CD14-positive monocyte (primary cell): ENCODE measurements around the gene TMEM190. TPM values are rescaled to one million over a fixed set of nuclear protein-coding genes. Genes with fewer than 3 reads are reported as not detected.
"Not testable (repeated sequence)": the region's sequence is repeated elsewhere in the genome, so short reads cannot be mapped to it uniquely, and the experiment has no call there.

Experiments
- DNase-seq, 3 donors: peaks; one replicate each; pipeline ENCODE4 v3.0.0-alpha.2; 2011 to 2022
- H2AFZ ChIP-seq: 2 replicates; pipeline ENCODE4 v1.6.0; 2012; ENCODE audit warnings: mild to moderate bottlenecking, low read depth, low read length, inconsistent platforms; ENCODE audit not compliant: insufficient read depth, poor library complexity, severe bottlenecking
- H3K27ac ChIP-seq, 2 donors: 1 replicate in 1 of 2; 2 replicates in 1 of 2; pipeline ENCODE4 v1.5.1; 2012 to 2013; ENCODE audit warnings: low read length in 2 of 2, control low read depth in 1 of 2, inconsistent platforms in 1 of 2, low read depth in 1 of 2, mild to moderate bottlenecking in 1 of 2
- H3K27me3 ChIP-seq, 2 donors: one replicate each; pipeline versions ENCODE4 v1.6.0 to v1.6.1; 2011 to 2013; ENCODE audit warnings: low read length in 2 of 2; ENCODE audit not compliant: control insufficient read depth in 2 of 2, insufficient read depth in 2 of 2
- H3K36me3 ChIP-seq, 2 donors: replicated peaks in 1 of 2; 1 replicate in 1 of 2; 2 replicates in 1 of 2; pipeline versions ENCODE4 v1.5.1 to v1.6.1; 2012 to 2013; ENCODE audit warnings: low read length in 2 of 2, control low read depth in 1 of 2, inconsistent platforms in 1 of 2, mild to moderate bottlenecking in 1 of 2; ENCODE audit not compliant: insufficient read depth in 2 of 2, control insufficient read depth in 1 of 2
- H3K4me1 ChIP-seq, 2 donors: 1 replicate in 1 of 2; 2 replicates in 1 of 2; pipeline versions ENCODE4 v1.5.1 to v1.6.1; 2012 to 2013; ENCODE audit warnings: low read length in 2 of 2, control low read depth in 1 of 2, inconsistent platforms in 1 of 2, mild to moderate bottlenecking in 1 of 2, moderate library complexity in 1 of 2; ENCODE audit not compliant: insufficient read depth in 2 of 2, control insufficient read depth in 1 of 2
- H3K4me2 ChIP-seq: replicated peaks from 2 replicates; pipeline ENCODE3; 2012; ENCODE audit warnings: low read length, moderate library complexity, mild to moderate bottlenecking; ENCODE audit not compliant: poor library complexity, severe bottlenecking; ENCODE audit errors: extremely low read depth
- H3K4me3 ChIP-seq, 3 experiments: fragments of 200-600 bp in 1 of 3; sonication (generic) in 1 of 3; replicated peaks in 1 of 3; 1 replicate in 2 of 3; 2 replicates in 1 of 3; pipeline ENCODE4 v1.5.1; 2011 to 2013; ENCODE audit warnings: low read length in 3 of 3, mild to moderate bottlenecking in 3 of 3, control low read depth in 2 of 3, low read depth in 2 of 3, inconsistent platforms in 1 of 3, moderate library complexity in 1 of 3
- H3K79me2 ChIP-seq: 2 replicates; pipeline ENCODE4 v1.6.0; 2012; ENCODE audit warnings: mild to moderate bottlenecking, control low read depth, inconsistent platforms, low read length, moderate library complexity; ENCODE audit not compliant: insufficient read depth
- H3K9ac ChIP-seq: 2 replicates; pipeline ENCODE4 v1.6.0; 2017; ENCODE audit warnings: low read length, mild to moderate bottlenecking; ENCODE audit not compliant: insufficient read depth, poor library complexity, severe bottlenecking
- H3K9me3 ChIP-seq, 2 donors: replicated peaks in 1 of 2; 1 replicate in 1 of 2; 2 replicates in 1 of 2; pipeline versions ENCODE4 v1.5.1 to v1.6.1; 2012 to 2013; ENCODE audit warnings: low read length in 2 of 2, control low read depth in 1 of 2; ENCODE audit not compliant: control insufficient read depth in 1 of 2, insufficient read depth in 1 of 2
- H4K20me1 ChIP-seq: 2 replicates; pipeline ENCODE4 v1.6.0; 2012; ENCODE audit warnings: mild to moderate bottlenecking, low read length, control low read depth, moderate library complexity; ENCODE audit not compliant: insufficient read depth
- H3K27ac Mint-ChIP-seq, 7 donors: one replicate each; pipeline ENCODE4 v1.8.0; 2020; ENCODE audit warnings: mild to moderate bottlenecking in 7 of 7, mixed read lengths in 7 of 7, moderate library complexity in 6 of 7, inconsistent platforms in 2 of 7
- H3K27me3 Mint-ChIP-seq, 3 donors: one replicate each; pipeline ENCODE4 v1.8.0; 2021 to 2022; ENCODE audit warnings: low read depth in 3 of 3, mild to moderate bottlenecking in 3 of 3, mixed read lengths in 3 of 3, moderate library complexity in 3 of 3, inconsistent platforms in 1 of 3
- H3K36me3 Mint-ChIP-seq, 2 donors: one replicate each; pipeline ENCODE4 v1.8.0; 2020; ENCODE audit warnings: mixed read lengths in 2 of 2, inconsistent platforms in 1 of 2, mild to moderate bottlenecking in 1 of 2
- H3K4me1 Mint-ChIP-seq: one replicate; pipeline ENCODE4 v1.8.0; 2020; ENCODE audit warnings: mild to moderate bottlenecking, mixed read lengths
- H3K4me3 Mint-ChIP-seq, 2 donors: one replicate each; pipeline ENCODE4 v1.8.0; 2020; ENCODE audit warnings: mild to moderate bottlenecking in 2 of 2, mixed read lengths in 2 of 2, moderate library complexity in 1 of 2
- H3K9me3 Mint-ChIP-seq, 7 donors: one replicate each; pipeline ENCODE4 v1.8.0; 2020 to 2022; ENCODE audit warnings: mixed read lengths in 7 of 7, mild to moderate bottlenecking in 6 of 7, moderate library complexity in 6 of 7, inconsistent platforms in 2 of 7
- whole genome bisulfite sequencing: methylation state at CpG from one replicate; pipeline ENCODE4 v1.1.5; 2013; ENCODE audit warnings: missing lambda C conversion rate; ENCODE audit not compliant: insufficient coverage; 5-methylcytosine and 5-hydroxymethylcytosine counted together
- intact Hi-C, 2 donors: fragments of 100-400 bp; cut with micrococcal nuclease; formaldehyde crosslinking; loops; one replicate each; pipeline versions ENCODE4 v1.15.0 to v1.15.1; 2023
- polyA plus RNA-seq, 3 donors: library from polyadenylated mRNA; depleted of rRNA in 1 of 3; unstranded in 2 of 3; stranded (reverse) in 1 of 3; fragments of 300-500 nt in 2 of 3; fragments of >200 nt in 1 of 3; fragmentation: Illumina TruSeq in 2 of 3; gene quantifications; 1 replicate in 2 of 3; 2 replicates in 1 of 3; pipeline ENCODE4 v1.2.3, GENCODE V29; 2012 to 2021
- TF ChIP-seq, protein P1 (sequence below): fragments of 200-600 bp; IDR thresholded peaks from one replicate; pipeline ENCODE4 v1.8.0; 2022; ENCODE audit warnings: antibody characterized with exemption, mild to moderate bottlenecking

Gene TMEM190
- polyA plus RNA-seq, 3 donors: not detected

DNA sequence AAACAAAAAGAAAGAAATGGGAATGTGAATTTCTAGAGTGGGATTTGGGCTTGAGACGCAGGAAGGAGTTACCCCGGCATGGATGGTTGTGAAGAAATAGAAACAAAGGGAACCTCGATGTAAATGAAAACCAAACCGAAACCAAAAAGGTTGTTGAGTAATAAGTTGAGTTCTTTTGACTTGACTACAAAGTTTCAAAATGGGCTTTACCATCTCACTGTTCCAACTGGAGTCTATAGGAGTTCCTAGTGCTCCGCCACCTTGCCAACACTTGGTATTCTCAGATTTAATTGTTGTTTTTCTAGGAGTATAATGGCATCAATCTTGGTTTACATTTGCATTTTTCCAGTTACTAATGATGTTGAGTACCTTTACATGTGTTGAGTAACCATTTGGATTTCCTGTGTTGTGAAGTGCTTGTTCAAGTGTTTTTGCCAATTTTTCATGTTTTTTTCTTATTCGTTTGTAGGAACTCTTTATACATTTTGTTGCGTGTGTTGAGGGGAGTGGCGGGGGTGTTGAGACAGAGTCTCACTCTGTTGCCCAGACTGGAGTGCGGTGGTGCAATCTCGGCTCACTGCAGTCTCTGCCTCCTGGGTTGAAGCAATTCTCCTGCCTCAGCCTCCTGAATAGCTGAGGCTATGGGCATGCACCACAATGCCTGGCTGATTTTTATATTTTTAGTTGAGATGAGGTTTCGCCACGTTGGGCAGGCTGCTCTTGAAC is 21.7 kb downstream of the TMEM190 start:
- H3K27me3 Mint-ChIP-seq: peaks cover 0 to 2% (median 0%) of the 10 kb centered on the region in 3 donors
- peaks cover 47% of the 10 kb centered on the region for H3K4me1 Mint-ChIP-seq
- peaks cover 26 to 33% of the 10 kb centered on the region in 2 donors for H3K36me3 Mint-ChIP-seq
- Histone ChIP-seq H3K27me3 (no peaks in the 10 kb centered on the region), H3K27ac (peak overlapping the region; percentile 64 to 90), H3K79me2 (peaks cover 34% of the 10 kb centered on the region), H3K9me3 (no peaks in the 10 kb centered on the region), H3K4me3 (peak overlapping the region; percentile 27 to 77 (median 53)), H4K20me1 (peaks cover 15% of the 10 kb centered on the region), H2AFZ (peak overlapping the region; percentile 53), H3K4me1 (peaks cover 27 to 40% of the 10 kb centered on the region in 2 donors), H3K36me3 (peaks cover 26 to 29% of the 10 kb centered on the region in 2 donors), H3K4me2 (peak overlapping the region; percentile 79), H3K9ac (peak overlapping the region; percentile 49)
- WGBS: 21% methylated on average over 8 of the region's 12 CpGs
- intact Hi-C loops: no loop called here
- peak overlapping the region; percentile 86 to 96 (median 92) for H3K27ac Mint-ChIP-seq
- peak; percentile 33 to 76 (median 54) for DNase-seq
- TF ChIP-seq, protein P1, sequence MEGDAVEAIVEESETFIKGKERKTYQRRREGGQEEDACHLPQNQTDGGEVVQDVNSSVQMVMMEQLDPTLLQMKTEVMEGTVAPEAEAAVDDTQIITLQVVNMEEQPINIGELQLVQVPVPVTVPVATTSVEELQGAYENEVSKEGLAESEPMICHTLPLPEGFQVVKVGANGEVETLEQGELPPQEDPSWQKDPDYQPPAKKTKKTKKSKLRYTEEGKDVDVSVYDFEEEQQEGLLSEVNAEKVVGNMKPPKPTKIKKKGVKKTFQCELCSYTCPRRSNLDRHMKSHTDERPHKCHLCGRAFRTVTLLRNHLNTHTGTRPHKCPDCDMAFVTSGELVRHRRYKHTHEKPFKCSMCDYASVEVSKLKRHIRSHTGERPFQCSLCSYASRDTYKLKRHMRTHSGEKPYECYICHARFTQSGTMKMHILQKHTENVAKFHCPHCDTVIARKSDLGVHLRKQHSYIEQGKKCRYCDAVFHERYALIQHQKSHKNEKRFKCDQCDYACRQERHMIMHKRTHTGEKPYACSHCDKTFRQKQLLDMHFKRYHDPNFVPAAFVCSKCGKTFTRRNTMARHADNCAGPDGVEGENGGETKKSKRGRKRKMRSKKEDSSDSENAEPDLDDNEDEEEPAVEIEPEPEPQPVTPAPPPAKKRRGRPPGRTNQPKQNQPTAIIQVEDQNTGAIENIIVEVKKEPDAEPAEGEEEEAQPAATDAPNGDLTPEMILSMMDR: no peak
- peak overlapping the region; percentile 80 to 86 for H3K4me3 Mint-ChIP-seq
- H3K9me3 Mint-ChIP-seq: peaks cover 0 to 2% (median 0%) of the 10 kb centered on the region in 7 donors

DNA sequence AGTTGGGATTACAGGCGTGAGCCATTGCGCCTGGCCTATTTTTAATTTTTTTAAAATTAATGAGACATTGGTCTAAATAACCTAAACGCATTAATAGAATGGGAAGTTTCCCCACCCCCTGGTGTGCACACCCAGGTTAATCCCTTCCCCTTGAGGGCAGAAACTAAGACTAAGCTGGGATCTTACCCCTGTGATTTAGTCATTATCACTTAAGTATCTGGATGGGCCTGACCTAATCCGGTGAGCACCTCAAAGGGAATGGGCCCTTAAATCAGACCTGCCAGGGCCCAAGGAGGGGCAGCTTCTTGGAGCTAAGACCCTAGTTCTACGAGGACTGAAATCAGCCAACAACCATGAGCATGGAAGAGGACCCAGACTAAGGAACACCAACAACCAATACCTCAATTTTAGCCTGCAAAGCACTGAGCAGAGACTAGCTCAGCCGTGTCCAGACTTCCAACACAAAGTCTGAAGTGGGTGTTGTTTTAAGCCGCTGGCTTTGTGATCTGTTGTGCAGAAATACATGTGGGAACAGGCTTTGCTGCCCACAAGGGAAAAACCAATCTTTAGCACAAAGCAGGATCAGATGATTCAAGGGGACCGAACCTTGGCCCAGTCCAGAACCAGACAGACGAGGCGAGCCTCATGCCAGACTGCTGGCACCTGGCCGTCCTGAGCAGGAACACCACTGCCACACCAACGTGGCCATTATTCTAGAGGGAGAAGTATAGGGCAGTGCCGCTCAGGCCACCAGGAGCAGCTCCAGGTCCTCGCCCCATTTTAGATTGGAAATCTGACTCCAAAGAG is 23.9 kb downstream of the TMEM190 start:
- peaks cover 35 to 51% of the 10 kb centered on the region in 2 donors for H3K36me3 Mint-ChIP-seq
- H3K27me3 Mint-ChIP-seq: peaks cover 0 to 2% (median 0%) of the 10 kb centered on the region in 3 donors
- peaks cover 20% of the 10 kb centered on the region for H4K20me1 ChIP-seq
- DNase-seq: no peak
- TF ChIP-seq, protein P1: no peak
- peaks cover 0 to 2% (median 0%) of the 10 kb centered on the region in 7 donors for H3K9me3 Mint-ChIP-seq
- H3K27ac ChIP-seq: peak overlapping the region in 1 of 2 donors; percentile 90
- intact Hi-C loops: loop anchor here in 1 of 2 donors (10.0 kb wide), 1 partner anchor 204 kb away; the partner anchor contains the start of genes ZNF524 and ZNF865
- peaks cover 55% of the 10 kb centered on the region for H3K79me2 ChIP-seq
- no peak overlapping the region for H3K4me3 Mint-ChIP-seq
- H3K4me1 ChIP-seq: peaks cover 29 to 45% of the 10 kb centered on the region in 2 donors
- peaks cover 31 to 44% of the 10 kb centered on the region in 2 donors for H3K36me3 ChIP-seq
- peak overlapping the region in 4 of 7 donors; percentile 24 to 77 (median 58) for H3K27ac Mint-ChIP-seq
- H3K4me2 ChIP-seq: no peak overlapping the region
- peaks cover 50% of the 10 kb centered on the region for H3K4me1 Mint-ChIP-seq
- H2AFZ ChIP-seq: no peak overlapping the region
- H3K27me3 ChIP-seq: no peaks in the 10 kb centered on the region
- WGBS: 95% methylated on average over 7 of the region's 14 CpGs
- no peaks in the 10 kb centered on the region for H3K9me3 ChIP-seq
- H3K4me3 ChIP-seq: no peak overlapping the region
- no peak overlapping the region for H3K9ac ChIP-seq

DNA sequence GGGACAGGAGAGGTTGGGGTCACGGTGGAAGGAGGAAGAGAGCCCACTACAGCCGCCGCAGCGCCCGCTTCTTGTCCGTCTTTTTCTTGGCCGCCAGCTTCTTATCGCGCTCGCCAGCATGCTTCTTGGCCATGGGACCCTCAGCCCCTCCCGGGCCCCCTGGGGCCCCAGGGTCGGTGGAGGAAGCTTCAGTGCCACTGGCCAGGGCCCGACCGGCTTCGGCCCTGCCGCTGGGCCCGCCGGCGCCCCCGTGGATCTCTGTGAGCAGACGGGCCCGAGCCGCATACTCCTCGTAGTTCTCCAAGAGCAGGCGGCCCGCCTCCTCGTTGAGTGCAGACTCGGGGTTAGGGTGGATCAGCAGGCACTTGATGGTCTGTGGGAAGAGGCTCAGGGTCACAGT is 24.8 kb downstream of the TMEM190 start:
- peaks cover 38 to 54% of the 10 kb centered on the region in 2 donors for H3K4me1 ChIP-seq
- Mint-ChIP-seq H3K4me1 (peaks cover 59% of the 10 kb centered on the region), H3K36me3 (peaks cover 44 to 60% of the 10 kb centered on the region in 2 donors)
- not testable (repeated sequence) for H3K4me2 ChIP-seq, H3K4me3 Mint-ChIP-seq, H3K27me3 ChIP-seq, H2AFZ ChIP-seq, H3K9me3 ChIP-seq, H3K27ac Mint-ChIP-seq, H3K27me3 Mint-ChIP-seq, DNase-seq, H3K9ac ChIP-seq, H3K27ac ChIP-seq, H3K9me3 Mint-ChIP-seq, H3K4me3 ChIP-seq
- H4K20me1 ChIP-seq: peaks cover 24% of the 10 kb centered on the region
- H3K79me2 ChIP-seq: peaks cover 64% of the 10 kb centered on the region
- peaks cover 31 to 44% of the 10 kb centered on the region in 2 donors for H3K36me3 ChIP-seq
- intact Hi-C loops: loop anchor here in 1 of 2 donors (10.0 kb wide), 1 partner anchor 203 kb away; the partner anchor contains the start of genes ZNF524 and ZNF865
- 100% methylated on average over 2 of the region's 28 CpGs for WGBS
